SK-N-DZ (cell line): ENCODE data around the gene MFSD2A.
"Not testable (repeated sequence)": the region's sequence is repeated elsewhere in the genome, so short reads cannot be mapped to it uniquely, and the experiment has no call there.

Experiments
- DNase-seq: peaks from one replicate; pipeline ENCODE4 v3.0.0-alpha.2; 2015; ENCODE audit warnings: low spot score
- small RNA-seq, 2 experiments: library from RNA; depleted of rRNA; stranded (forward); fragments of <200 nt; gene quantifications; one replicate each; pipeline ENCODE3, GENCODE V24; 2014

MFSD2A gene

DNA sequence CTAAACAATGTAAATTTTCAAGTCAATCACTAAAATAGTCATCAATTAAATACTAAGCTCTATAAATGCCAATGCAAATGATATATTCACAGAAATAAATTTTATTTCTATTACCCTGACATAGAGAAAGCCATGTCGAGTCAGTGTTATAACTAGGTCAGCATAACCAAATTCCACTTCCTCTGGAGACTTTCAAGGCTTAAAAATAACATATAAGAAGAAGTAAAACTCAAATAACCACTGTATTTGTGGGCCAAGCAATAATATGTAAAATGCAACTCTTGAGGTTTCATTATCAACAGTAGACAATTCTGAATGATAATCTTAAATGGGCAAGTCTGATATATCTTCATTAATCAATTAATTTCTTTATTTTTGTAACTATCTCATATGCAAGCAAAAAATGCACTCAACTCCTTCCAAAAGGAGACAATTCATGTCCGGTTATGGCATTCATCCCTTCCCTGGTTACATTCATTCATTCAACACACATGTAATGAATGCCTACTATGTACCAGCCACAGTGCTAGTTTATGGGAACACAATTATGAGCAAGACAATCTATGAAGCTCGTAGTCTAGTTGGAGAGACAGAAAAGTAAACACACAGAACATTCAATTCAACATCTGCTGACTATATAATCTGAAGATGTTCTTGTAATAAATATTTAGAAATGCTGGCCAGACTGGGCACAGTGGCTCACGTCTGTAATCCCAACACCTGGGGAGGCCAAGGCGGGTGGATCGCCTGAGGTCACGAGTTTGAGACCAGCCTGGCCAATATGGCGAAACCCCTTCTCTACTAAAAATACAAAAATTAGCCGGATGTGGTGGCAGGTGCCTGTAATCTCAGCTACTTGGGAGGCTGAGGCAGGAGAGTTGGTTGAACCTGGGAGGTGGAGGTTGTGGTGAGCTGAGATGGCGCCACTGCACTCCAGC, 48.5 kb downstream of the MFSD2A start:
- DNase-seq, result no peak

DNA sequence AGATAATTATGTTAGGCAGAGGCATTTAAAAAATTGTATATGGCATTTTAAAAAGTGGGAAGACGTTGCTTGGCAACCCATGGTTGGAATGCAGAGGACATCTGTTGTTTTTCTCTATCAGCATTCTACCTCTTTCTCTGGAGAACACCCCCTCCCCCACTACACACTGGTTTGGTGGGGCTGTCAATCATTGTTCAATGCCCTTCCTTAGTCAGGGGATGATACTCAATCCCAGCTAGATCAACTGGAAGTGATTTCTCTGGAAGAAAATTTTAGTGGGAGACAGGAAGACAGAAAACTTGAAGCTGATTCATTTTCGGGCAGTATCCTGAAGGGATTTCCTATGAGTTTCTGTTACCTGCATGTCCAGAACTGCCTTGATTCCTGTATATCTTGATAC, 49.9 kb downstream of the MFSD2A start:
- DNase-seq, result peak; percentile 86

DNA sequence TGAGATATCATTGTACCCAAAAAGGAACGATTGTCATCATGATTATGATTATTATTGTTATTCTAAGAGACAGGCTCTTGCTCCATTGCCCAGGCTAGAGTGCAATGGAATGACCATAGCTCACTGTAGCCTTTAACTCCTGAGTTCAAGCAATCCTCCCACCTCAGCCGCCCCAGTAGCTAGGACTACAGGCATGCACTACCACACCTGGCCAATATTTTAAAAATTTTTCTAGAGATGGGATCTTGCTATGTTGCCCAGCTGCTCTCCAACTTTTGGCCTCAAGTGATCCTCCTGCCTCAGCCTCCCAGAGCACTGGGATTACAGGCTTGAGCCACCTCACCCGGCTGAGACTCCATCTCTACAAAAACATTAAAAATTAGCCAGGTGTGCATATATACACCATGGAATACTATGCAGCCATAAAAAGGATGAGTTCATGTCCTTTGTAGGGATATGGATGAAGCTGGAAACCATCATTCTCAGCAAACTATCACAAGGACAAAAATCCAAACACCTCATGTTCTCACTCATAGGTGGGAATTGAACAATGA, 52.6 kb downstream of the MFSD2A start:
- not testable (repeated sequence) for DNase-seq

DNA sequence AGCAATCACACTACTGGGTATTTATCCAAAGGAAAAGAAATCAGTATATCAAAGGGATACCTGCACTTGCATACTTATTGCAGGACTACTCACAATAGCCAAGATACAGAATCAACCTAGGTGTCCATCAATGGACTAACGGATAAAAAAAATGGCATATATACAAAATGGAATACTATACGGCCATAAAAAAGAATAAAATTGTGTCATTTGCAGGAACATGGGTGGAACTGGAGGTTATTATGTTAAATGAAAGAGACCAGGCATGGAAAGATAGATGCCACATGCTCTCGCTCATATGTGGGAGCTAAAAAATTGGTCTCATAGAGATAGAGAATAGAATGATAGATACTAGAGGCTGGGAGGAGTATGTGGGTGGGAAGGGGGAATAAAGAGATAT, 56.3 kb downstream of the MFSD2A start:
- DNase-seq, result no peak

DNA sequence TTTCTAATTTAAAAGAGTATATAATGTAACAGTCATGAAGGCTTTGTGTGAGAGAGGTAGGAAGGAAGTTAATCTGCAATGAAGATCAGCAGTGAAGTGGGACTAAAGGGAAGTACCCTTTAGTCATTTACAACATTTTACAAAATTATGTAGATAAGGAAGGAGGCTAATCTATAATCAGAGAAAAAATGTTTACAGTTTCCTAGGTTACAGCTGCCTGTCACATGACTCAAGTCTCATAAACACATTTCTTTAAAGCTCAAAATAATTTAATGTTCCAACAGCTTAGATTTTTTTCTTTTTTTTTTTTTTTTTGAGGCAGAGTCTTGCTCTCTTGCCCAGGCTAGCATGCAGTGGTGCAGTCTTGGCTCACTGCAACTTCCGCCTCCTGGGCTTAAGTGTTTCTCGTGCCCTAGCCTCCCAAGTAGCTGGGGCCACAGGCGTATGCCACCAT, 59.3 kb downstream of the MFSD2A start:
- DNase-seq, result no peak

DNA sequence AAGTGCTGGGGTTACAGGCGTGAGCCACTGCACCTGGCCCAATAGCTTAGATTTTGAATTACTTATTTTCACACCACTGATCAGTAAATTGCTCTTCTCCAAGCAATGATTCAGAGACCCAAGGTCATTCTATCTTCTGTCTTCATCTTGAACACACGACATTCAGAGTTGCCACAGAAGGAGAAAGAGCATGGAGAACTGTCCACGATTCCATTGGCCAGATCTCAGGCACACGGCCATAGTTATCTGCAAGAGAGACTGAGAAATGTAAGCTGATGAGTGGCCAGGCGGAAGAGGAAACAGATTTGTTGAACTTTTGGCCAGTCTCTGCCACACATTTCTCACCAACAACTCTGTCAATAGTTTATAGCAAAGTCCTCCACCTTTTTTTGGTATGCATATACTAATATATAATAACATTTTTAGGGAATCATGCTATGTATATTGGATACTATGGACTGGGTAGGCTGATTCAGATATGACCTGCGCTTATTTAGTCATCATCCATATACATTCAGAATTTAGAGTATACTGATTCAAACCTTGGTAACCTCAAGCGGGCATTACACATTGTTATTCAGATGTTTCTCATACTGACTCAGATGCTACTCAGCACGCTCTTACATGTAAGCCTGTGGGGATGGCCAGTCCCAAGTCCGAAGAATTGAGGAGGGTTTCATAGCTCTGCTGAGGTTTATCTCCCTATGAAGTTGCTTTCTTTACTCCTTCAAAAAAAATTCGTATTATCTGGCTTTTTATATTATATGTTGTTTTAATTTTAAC, 60.1 kb downstream of the MFSD2A start:
- no peak for DNase-seq

DNA sequence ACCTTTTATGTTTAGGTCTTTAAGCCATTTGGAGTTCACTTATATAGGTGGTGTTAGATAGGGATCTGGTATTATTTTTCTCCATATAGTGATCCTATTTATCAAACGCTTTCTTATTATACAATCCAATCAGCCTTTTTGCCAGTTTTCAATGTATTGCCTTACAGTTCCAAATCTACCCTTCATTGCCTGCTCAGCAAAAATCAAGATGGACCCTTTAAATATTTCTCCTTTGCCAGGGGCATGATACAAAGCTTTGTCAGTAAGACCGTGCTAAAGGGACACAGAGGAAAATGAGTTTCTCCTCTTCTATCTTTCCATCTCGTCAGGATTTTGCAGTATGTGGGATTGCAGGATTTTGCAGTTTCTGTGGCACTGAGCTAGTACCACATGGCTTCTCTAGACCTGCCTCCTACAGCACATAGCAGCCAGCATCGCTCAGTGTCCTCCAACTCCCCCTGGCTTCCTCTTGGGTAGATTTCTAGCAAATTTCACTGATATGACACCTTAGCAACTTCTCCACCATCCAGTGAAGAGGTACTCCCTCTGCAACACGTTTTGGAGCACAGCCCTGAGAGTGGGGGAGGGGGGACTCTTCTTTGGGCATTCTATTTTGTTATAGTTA, 63.1 kb downstream of the MFSD2A start:
- no peak for DNase-seq

Small RNA genes lying within 50 kb of the gene (small RNA-seq; reads per million reads assigned to genes)
- 0 reads per million in 2 experiments for gene RF00019
